ENCODE results near the gene HACD2.
"Not testable (repeated sequence)": the region's sequence is repeated elsewhere in the genome, so short reads cannot be mapped to it uniquely, and the experiment has no call there.

Gene HACD2

DNA sequence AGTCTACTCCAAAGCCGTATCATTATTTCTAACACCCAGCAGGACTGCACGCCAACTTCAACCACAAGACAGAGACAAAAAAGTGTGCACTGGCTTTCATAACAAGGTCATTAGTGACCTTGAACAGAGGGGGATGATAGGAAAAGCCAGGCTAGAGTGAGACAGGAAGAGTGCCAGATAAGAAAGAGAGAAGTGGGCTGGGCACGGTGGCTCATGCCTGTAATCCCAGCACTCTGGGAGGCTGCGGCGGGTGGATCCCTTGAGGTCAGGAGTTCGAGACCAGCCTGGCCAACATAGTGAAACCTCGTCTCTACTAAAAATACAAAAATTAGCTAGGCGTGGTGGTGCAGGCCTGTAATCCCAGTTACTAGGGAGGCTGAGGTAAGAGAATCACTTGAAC lies 97.8 kb downstream of the HACD2 start:
- in situ Hi-C loops (cut with MboI; ENCODE audit: low sequenced_read_pairs) = not testable (repeated sequence)

DNA sequence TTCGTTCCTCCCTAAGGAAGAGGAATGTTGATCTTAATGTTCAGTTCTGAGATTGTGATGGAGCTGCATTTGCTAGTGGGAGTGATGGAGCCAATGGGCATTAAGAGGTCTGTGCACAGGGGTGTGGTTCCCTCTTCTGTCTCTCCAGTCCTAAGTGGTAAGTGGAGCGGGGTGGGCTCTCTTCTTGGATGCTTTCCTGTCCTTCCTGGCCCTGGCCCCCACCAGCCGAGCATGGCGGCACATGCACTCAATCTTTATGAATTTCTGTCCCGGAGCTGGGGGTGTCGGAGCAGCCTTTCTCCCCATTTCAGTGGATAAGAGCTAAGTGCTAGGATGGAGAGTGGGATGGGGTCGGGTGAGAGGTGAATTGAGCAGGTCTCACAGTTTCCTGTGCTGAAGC lies 98.4 kb downstream of the HACD2 start:
- in situ Hi-C loops (cut with MboI; ENCODE audit: low sequenced_read_pairs) = no loop called here

DNA sequence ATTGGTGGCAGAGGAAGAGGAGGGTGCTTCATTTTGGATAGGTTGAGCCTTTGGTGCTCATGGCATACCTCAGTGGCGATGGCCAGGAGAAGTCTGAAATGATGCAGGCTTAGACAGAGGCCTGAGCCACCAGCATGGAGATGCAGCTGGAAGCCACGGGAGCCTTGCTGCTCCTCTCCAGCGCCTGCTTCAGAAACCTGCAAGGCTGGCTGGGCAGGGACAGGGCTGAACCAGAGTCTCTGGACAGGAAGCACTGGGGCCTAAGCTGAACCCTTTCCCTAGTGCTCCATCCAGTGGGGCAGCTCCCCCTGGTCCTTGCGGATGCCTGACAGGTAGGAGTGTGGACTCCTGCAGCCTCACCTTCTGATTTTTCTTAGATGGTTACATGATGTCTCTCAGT lies 99.3 kb downstream of the HACD2 start:
- in situ Hi-C loops (cut with MboI; ENCODE audit: low sequenced_read_pairs) = no loop called here

DNA sequence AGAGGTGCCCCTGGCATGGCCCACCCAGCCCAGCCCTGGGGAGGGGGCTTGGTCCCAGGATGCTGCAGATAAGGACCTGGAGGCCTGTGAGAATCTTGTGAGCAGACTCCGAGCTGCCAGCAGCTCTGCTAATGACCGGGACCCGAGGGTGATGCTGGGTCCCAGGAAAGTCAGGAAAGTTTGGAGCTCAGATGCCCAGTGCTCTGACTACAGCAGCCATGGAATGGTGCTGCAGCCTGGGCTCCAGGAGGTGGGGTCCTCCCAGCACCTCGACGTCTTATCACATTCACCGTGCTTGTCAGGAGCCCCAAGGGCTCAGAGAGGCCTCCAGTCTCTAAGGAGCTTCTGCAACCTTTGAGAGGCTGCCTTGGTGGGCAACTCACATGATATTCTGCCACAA lies 101.7 kb downstream of the HACD2 start:
- in situ Hi-C loops (cut with MboI; ENCODE audit: low sequenced_read_pairs) = no loop called here

DNA sequence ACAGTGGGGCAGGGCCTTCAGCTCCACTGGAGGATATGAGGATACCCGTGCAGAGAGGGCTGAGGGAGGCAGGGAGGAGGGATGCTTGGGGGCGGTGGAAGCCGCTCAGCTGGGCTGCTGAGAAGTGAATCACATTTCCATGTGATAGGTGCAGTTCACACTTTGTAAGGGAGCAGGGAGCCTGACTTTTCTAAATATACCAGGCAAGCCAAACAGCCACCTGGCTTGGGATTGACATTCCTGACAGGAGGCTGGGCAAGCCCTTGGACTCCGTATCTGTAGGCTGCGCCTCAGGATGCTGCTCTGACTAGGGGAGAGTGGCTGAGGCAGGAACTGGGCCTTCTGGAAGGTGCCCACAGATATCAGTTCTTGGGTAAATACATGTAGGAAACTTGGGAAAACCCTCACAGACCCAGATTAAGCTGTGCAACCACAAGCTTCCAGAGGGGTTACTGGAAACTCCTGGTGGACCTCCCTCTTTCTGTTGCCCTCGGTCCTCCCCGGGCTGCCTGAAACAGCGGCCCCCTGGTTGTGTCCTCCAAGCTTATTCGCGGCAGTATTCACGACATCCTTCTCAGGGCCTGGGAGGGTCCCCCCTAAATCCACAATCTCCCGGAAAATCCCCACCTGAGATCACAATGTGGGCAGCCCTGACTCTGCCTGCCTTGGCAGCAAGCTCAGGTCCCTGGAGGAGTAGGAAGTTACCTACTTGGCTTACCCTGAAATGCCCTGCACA lies 103.0 kb downstream of the HACD2 start:
- in situ Hi-C loops (cut with MboI; ENCODE audit: low sequenced_read_pairs) = no loop called here

DNA sequence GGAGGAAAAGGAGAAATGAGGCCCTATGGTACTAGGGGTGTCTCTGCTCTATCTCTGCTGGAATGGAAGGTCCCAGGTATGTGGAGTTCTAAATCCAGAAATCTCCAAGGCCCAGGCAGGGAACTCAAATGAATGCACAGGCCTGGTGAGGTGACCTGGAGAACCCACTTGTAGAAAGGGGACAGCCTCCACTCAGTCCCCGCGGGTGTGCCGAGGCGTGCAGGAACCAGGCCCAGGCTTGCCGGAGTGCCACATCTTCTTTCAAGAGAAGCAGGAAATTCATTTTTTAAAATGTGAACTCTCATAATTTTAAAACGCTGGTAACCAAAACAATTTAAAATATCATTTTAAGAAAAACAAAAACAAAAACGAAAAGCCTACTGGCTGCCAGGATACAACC lies 103.8 kb downstream of the HACD2 start:
- in situ Hi-C loops (cut with MboI; ENCODE audit: low sequenced_read_pairs) = no loop called here

DNA sequence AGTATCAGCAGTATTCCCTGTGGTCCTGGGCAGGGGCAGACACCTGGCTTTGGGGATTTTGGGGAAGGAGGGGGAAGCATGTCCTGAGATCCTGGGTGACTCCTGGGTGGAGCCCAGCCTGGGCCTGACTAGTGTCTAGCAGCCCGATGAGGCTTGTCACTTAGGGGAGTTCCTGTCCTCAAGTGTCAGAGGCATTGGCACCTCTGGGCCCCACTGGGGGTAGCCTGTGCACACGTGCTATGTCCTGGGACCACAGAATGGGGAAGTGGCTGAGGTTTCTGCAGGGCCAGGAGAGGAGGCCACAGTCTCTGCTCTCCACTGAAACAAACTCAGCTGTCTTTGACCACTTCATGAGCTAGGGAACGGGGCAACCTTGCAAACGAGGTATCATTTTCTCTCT lies 104.4 kb downstream of the HACD2 start:
- in situ Hi-C loops (cut with MboI; ENCODE audit: low sequenced_read_pairs) = no loop called here

DNA sequence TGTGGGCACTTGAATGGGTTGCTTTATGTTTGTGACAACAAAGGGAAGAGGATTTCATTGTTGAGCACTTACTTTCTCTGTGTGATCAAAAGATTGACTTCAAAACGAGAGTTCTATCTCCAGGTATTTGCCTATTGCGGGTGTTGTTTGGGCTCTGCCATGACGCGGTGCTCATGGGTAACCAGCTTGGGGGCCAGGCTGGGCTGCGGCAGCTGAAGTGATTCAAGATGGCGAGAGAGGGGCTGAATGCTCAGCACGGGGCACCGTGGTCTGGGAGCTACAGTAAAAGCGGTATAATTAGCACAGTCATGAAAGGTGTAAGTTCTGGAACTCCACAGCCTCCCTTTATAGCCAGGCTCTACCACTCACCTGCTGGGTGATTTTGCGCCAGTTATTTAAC lies 105.0 kb downstream of the HACD2 start:
- in situ Hi-C loops (cut with MboI; ENCODE audit: low sequenced_read_pairs) = no loop called here

DNA sequence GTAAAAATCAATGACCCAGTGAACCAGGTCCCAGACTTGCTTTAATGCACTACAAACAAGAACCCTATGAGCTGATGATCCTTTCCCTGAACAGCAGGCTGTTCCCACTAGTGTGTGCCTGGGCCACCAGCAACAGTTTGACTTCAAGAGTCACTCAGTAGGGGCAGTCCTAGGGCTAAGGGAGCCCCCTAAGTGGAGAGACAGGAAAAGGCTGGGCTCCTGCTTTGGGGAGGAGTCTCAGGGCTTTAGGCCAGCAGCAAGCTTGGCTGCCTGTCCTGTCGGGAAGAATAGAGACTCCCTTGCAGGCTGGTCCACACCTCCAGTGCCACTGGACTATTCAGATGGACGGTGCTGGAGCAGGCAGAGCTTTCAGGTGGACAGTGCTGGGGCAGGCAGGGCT lies 106.5 kb downstream of the HACD2 start:
- in situ Hi-C loops (cut with MboI; ENCODE audit: low sequenced_read_pairs) = no loop called here

DNA sequence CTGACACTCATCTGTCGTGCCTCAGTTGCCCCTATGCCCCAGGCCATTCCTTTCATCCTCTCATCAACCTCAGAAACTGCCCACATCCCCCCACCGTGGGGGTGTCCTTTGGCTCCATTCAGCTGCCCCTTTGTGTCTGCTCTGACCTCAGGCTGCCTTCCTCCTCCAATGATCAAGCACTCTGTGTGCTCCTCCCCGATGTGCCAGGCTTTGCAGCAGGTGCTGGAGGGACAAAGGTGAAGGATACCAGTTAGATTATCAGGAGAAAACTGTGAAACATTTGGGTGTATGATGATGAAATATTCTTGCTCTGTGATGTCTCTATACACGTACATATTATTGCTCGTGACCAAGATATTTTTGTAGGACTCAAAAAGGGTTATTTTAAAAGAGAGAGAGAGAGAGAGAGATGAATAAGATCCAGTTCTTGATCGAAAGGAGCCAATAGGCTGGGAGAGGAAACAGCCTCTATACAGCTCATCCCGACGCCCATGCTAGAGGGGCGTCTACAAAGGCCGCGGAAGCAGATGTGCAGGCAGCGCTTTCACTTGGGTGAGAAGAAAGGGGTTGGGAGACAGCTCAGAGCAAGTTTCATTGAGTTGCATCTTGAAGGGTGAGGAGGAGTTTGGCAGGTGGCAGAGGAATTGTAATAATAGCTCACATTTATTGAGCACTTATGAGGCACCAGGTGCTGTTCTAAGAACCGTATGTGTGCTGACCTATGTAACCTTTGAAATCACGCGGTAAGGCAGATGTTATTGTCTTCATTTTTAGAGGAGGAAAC lies 107.7 kb downstream of the HACD2 start:
- in situ Hi-C loops (cut with MboI; ENCODE audit: low sequenced_read_pairs) = no loop called here

DNA sequence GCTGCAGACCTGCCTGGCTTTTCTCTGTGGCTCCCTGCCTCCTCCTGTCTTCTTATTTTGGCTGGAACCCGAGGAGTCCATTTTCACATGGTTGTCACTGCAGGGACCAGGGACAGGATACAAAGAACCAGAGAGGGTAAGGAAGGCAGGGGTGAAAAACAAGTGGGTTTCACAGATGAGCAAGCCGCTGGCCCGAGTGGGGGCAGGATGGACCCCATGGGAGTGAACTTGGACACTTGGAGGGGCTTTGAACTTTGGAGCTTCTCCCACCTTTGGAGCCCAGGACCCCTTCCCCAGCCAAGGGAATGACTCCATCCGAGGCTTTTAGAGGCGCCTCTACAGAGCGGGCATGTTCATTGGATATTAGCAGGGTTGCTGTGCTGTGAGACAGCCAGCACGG lies 109.1 kb downstream of the HACD2 start:
- in situ Hi-C loops (cut with MboI; ENCODE audit: low sequenced_read_pairs) = no loop called here

DNA sequence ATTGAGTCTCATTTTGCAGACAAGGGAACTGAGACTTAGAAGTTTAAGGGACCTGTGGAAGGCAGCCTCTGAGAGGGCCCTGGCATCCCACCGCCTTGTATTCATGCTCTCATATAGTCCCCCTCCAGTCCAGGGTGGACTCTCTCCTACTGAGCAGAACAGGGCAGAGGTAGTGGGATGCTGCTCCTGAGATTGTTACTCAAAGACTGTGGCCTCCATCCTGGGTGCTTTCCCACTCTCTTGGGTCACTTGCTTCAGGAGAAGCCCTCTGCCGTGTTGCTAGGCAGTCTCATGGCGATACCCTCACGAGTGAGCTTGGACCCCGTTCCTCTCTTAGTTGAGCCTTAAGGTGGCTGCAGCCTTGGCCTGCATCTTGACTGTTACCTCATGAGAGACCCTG lies 113.7 kb downstream of the HACD2 start:
- in situ Hi-C loops (cut with MboI; ENCODE audit: low sequenced_read_pairs) = no loop called here

DNA sequence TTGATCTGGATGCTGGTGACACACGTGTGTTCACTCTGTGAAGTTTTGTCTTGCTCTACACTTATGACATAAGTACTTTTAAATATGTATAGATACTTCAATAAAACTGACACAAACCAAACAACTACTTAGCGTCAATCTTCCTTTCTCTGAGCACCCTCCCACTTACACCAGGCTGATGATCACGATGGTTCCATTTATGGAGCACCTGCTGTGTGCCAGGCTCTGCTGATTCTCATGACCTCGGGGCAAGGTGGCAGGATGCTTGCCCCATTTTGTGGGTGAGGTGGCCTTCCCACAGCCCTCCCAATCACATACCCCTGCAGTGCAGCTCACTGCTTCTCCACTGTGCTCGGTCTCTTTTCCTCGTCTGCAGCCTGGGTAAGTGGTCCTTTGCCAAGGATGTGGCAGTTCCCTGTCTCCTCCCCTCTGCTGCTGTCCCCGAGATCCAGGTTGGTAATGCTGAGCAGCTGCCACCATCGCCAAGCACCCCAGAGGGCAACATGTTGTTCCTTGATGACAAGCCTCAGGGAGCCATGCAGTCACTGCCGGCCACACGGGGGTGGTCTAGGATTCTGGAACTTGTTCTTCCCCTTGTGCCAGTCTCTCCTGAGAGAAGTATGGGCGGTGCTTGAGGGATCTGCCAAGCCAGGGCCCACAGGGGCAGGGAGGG lies 115.4 kb downstream of the HACD2 start:
- in situ Hi-C loops (cut with MboI; ENCODE audit: low sequenced_read_pairs) = no loop called here

DNA sequence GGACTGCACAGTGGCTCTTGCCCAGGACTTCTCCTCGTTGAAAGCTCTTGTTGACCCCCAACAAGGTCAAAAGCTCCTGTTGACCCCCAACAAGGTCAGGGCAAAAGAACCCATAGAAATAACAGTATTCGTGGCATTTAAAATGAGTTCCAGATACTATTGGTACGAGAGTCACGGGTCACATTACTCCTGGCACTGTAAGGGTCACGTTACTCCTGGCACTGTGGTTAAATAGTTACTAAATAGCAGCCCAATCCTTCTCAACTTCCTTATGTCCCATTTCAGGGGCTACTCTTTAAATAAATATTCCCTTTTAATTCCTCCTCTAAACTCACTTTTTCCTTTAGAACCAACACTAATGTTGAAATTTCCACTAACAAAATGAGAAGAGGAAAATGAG lies 117.8 kb downstream of the HACD2 start:
- in situ Hi-C loops (cut with MboI; ENCODE audit: low sequenced_read_pairs) = no loop called here

DNA sequence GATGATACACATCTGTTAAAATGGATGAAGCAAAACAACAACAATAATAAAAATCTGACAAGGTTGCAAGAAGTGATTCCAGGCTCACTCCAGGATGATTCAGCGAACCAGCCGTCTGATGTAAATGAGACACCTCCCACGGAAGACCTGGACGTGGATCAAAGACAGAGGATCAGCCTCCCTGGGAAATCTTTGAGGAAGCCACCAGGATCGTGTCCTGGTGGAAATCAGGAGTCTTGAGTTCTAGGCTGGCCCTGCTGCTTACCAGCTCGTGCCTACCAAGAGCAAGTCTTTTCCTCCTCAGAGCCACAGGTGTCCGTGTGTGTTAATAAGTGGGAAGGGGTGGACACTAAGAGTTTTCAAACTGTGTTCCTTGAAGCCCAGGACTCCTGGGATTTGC lies 120.6 kb downstream of the HACD2 start:
- in situ Hi-C loops (cut with MboI; ENCODE audit: low sequenced_read_pairs) = no loop called here

DNA sequence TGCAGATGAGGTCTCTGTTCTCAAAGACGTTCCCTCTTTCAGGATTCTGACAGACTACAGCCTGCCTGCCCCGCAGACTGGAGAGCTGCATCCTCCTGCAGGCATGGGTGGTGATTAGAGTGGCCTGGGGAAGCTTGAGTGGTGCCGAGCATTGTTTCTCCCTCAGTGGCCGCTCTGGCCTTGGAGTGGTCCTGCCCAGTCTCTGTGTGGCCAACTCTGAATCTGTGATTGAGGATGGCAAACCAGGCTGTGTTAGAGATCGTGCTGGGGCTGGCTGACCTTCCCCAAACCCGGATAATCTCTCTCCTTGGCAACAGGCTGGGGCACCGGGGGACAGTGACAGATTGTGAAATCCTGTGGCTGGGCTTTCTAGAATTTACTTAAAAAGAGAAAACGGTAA lies 125.0 kb downstream of the HACD2 start:
- in situ Hi-C loops (cut with MboI; ENCODE audit: low sequenced_read_pairs) = no loop called here

DNA sequence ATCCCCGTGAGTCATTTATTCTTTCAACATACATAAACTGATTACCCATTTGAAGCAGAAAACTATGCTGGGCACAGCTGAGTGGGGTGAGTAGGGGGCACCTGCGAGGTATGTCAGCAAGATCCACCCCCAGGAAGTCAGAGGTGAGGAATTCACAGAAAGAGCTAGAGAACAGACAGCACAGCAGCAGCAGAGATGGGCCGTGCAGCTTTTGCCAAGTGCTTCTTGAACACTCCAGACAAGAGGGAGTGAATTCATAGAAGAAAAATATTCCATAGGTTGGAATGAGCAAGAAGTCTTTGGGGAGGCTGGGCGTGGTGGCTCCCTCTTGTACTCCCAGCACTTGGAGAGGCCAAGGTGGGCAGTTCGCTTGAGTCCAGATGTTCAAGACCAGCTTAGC lies 126.6 kb downstream of the HACD2 start:
- in situ Hi-C loops (cut with MboI; ENCODE audit: low sequenced_read_pairs) = no loop called here

DNA sequence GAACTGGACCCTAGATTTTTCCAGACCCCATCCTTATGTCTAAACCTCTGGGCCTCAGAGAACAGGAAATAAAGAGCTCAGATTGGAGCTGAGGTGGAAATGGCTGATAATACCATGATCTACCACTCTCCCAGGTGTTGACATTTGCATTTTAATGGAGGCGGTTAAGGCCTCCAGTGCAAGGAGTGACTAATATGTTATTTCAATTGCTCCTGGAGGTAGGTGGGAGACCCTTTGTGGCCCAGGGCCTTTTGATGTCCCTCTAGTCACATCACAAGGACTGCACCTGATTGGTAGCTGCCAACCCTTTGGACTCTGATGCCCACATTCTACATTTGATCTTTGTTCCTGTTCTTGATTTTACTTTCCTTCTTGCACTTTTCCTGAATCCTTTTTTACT lies 127.0 kb downstream of the HACD2 start:
- in situ Hi-C loops (cut with MboI; ENCODE audit: low sequenced_read_pairs) = no loop called here

DNA sequence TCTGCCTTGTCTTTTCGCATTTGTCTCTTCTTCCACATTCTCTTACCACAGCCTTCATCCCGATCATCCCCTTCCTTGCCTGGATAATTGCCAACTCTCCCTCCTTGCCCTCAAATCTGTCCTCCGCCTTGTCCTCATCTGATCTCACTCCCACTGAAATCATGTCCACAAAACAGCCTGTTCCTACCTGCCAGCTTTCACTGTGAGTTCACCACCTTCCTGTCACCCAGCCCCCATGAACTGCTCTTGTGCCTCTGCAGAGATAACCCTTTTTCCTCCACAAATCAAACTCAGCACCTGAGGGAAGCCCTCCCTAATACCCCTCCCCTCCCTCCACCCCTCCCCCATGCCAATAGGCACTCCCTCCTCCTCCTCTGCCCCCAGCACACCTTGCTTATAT lies 131.2 kb downstream of the HACD2 start:
- in situ Hi-C loops (cut with MboI; ENCODE audit: low sequenced_read_pairs) = no loop called here

DNA sequence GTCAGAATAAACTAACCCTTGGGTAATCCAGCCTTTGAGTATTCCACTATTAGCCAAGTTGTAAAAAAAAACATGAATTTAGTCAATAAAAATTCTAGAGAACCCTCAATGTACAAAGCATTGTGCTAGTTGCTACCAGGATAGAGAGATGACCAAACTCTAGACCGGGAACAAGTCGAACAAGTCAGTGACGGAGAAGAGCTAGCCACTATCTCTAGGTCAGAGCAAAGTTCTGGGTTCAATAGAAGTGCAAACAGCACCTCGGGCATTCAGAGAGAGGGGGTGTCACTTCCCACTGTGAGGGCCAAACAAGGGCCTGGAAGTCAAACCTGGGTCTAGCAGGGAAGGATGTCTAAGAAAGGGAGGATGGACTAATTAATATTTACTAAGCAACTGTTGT lies 133.7 kb downstream of the HACD2 start:
- in situ Hi-C loops (cut with MboI; ENCODE audit: low sequenced_read_pairs) = no loop called here

DNA sequence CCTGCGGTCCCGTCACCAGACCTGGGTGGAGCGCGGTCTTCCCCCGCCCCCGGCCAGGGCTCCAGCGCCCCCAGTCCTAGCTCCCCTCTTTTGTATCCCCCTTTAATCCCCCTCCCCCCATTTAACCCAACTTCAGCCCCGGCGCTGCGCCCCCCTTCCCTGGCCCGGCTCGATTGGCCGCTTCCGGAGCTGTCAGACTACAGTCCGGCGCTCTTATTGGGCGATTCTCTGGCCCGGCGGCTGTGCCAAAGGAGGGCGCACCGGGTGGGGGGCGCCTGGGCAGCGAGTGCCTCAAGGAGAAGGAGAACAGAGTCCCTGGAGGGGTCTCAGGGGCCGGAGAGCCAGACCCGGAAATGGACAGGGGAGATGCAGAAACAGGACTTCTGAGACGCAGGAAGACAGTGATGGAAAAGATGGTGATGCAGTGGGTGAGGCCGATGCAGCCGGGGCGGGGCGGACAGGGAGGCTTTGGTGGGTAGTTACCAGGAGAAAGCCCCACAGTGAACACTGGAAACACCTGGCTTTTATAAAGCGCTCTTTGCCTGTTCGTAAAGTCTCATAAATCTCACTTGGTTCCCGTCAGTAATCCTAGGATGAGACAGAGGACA lies 134.8 kb downstream of the HACD2 start:
- in situ Hi-C loops (cut with MboI; ENCODE audit: low sequenced_read_pairs) = no loop called here
